Inflammatory macrophage treated with lipopolysaccharide for 1 hour (primary cell): ENCODE data around the gene TRPV2.
A peak's percentile ranks its signal among the peaks of the same experiment; 100 is the strongest.

Source experiments
- DNase-seq, 2 donors: peaks; one replicate each; pipeline ENCODE4 v3.0.0-alpha.2; 2020 to 2022

The TRPV2 gene

DNA sequence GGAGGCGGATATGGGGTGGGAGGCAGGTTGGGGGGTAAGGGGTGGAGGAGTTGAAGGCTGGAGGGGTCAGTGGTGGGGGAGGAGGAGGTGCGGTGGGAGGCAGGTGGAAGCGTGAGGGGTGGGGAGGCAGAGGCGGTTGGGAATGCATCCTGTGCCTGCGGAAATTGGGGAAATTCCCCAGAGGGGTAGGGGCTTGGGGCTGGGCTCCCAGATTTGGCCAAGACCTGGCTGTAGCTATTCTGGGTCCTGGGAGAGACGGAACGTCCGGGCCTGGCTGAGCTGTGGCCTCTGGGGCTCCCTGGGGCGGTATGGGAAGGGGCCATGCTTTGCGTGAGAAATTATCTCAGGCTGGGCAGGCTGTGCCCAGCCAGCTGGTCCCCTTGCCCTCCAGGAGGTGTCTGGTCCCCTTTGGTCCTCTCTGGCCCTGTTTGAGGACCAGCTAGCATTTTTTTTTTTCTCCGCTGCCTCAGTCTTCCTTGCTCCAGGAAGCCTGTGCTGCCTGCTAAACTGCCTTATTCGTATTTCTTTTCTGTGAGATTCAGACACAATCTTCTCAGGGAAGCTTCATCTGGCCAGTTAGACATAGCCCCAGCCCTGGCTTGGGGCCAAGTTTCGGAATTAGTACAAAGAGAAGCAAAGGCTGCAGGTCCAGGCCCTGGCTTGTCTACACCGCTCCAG lies 7.3 kb upstream of the TRPV2 start:
- DNase-seq: peak; percentile 26 to 69

DNA sequence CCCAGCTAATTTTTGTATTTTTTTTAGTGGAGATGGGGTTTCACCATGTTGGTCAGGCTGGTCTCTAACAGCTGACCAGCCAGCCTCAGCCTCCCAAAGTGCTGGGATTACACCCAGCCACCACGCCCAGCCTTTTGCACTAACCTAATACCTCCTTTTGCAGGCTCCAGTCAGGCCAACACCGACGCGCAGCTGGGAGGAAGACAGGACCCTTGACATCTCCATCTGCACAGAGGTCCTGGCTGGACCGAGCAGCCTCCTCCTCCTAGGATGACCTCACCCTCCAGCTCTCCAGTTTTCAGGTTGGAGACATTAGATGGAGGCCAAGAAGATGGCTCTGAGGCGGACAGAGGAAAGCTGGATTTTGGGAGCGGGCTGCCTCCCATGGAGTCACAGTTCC lies 2.0 kb downstream of the TRPV2 start:
- DNase-seq: no peak

GRCh38 chr17:16417896-16418684 lies 2.7 kb downstream of the TRPV2 start:
- peak in 1 of 2 donors; percentile 33 for DNase-seq

GRCh38 chr17:16418685-16419068 lies 3.3 kb downstream of the TRPV2 start:
- peak; percentile 6 to 68 for DNase-seq

GRCh38 chr17:16419074-16419928 lies 3.9 kb downstream of the TRPV2 start:
- DNase-seq: peak; percentile 73 to 90

DNA sequence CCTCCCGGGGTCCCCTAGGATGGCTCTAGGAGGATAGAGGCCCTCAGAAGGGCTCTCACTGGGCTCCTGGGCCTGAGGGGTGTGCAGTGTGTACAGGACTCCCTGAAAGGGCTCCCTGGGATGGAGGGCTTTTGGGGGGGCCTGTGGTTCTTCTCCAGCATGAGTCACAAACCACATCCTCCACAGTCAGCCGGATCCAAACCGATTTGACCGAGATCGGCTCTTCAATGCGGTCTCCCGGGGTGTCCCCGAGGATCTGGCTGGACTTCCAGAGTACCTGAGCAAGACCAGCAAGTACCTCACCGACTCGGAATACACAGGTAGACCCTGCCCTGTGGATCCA lies 4.5 kb downstream of the TRPV2 start:
- DNase-seq: no peak

DNA sequence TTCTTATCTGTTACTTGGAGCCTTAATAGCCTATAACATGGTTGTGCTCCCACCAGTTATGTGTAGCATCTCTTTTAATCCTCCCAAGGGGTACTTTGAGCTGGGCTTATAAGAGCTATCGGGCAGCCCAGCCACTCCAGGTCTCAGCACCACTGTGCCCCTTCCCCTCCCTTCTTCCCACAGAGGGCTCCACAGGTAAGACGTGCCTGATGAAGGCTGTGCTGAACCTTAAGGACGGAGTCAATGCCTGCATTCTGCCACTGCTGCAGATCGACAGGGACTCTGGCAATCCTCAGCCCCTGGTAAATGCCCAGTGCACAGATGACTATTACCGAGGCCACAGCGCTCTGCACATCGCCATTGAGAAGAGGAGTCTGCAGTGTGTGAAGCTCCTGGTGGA lies 7.0 kb downstream of the TRPV2 start:
- DNase-seq: no peak

GRCh38 chr17:16423226-16423872 lies 8.0 kb downstream of the TRPV2 start:
- no peak for DNase-seq

DNA sequence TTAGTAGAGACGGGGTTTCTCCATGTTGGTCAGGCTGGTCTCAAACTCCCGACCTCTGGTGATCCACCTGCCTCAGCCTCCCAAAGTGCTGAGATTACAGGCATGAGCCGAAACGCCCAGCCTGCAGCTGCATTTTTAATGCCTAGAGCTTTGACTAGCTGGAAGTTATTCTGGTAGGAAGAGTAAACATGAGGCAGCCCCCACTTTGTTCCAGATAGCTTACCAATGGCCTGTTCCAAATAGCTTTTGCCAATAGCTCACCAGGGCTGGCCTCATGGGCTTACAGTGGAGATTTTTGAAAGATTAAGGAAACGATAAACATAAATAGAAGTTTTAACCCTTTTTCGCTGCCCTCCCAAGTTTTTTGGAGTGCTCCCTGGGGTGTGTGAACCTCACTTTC lies 9.8 kb downstream of the TRPV2 start:
- DNase-seq: no peak

GRCh38 chr17:16425698-16426659 lies 10.6 kb downstream of the TRPV2 start:
- no peak for DNase-seq

DNA sequence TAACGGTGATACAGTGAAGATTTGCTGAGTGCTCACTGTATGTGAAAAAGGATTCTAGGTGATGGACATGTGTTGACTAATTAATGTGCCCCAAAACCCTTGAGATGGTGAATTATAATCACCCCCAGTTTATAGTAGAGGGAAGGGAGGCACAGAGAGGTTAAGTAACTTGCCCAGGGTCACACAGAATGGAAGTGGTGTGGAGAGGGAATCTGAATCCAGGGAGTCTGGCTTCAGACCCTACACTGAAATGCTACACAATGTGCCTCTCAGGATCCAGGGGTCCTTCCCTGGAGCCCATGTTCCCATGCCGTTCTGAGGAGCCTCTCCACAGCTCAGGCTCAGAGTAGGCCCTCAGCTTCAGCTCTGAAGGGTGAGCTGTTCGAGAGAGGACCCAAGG lies 11.6 kb downstream of the TRPV2 start:
- no peak for DNase-seq

DNA sequence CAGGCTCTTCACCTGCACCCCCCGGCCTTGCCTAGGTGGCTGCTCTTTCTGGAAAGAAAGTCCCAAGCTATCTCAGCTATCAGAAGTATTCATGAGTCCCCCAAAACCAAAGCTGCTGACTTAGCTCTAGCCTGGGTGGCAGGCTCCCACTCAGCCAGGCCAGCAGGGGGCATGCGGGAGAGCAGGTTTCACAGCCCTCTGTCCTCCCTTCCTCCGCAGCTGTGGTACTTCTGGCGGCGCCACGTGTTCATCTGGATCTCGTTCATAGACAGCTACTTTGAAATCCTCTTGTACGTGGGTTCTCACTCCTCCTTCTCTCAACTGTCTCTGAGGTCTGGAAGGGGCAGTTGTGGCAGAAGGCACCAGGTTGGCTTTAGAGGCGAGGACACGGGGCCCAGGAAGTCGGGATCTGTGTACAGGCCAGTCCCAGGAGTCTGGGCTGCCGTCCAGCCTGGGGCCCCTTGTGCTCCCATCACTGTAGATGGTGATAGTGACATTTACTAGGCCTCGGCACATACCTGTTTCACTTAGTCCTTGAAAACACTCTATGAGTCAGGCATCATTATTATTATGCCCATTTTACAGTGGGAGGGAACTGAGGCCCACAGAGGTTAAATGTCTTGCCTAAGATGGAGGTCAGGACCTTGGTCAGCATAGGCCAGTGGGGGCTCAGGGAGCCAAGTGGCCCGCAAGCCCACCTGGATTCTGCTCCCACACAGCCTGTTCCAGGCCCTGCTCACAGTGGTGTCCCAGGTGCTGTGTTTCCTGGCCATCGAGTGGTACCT lies 12.9 kb downstream of the TRPV2 start:
- DNase-seq: peak in 1 of 2 donors; percentile 20

DNA sequence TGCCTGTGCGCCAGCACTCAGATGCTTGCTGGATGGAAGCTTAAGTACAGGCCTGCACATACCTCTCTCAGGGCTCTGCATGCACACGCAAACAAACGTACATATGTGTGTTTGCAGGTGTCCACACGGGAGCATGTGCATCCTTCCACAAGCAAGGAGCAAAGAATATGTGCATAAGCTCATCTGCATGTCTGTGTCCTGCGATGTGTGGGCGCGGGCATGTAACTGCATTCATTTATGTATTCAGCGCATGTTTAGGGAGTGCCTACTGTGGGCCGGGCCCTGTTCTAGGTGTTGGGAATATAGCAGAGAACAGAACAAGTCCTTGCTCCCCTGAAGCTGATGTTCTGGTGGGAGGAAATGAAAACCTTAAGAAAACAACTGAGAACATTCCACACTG lies 13.7 kb downstream of the TRPV2 start:
- no peak for DNase-seq

- DNase-seq: no peak
These were observed 15.3 kb downstream of the TRPV2 start for GRCh38 chr17:16430650-16431049.

DNA sequence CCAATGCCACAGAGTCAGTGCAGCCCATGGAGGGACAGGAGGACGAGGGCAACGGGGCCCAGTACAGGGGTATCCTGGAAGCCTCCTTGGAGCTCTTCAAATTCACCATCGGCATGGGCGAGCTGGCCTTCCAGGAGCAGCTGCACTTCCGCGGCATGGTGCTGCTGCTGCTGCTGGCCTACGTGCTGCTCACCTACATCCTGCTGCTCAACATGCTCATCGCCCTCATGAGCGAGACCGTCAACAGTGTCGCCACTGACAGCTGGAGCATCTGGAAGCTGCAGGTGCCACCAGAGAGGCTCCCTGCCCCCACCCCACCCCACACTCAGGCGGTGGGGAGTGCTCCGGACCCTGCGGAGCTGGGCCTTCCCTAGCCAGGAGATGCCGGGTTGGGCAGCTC lies 16.6 kb downstream of the TRPV2 start:
- DNase-seq: no peak

DNA sequence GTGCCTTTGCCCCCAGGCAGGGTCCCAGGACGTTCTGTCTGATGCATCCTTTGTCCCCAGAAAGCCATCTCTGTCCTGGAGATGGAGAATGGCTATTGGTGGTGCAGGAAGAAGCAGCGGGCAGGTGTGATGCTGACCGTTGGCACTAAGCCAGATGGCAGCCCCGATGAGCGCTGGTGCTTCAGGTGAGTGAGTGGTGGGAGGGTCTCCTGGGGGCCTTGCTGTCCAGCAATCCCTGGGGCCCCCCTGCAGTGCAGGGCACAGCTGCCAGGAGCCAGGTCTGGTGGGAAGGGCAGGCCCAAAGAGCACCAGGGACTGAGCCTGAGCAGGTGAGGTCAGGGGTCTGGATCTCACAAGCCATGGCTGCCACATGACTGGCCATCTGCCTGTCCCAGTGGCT lies 18.1 kb downstream of the TRPV2 start:
- DNase-seq: no peak

DNA sequence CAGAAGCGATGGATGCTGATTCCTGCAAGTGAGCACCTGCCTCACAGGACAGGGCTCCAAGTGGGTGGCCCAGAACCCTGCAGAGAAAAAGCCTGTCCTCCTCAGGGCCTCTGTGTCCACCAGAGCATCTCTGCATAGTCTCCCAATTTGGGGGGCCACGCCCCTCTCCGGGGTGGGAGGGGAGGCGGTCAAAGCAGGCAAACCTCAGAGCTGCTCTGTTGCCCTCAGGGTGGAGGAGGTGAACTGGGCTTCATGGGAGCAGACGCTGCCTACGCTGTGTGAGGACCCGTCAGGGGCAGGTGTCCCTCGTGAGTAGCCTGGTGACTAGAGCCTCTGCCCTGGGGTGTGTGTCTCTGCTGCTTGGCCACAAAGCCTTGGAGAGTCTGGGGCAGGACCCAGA lies 19.3 kb downstream of the TRPV2 start:
- DNase-seq: no peak

- DNase-seq: no peak
These were observed 20.8 kb downstream of the TRPV2 start for GRCh38 chr17:16435925-16436886.

DNA sequence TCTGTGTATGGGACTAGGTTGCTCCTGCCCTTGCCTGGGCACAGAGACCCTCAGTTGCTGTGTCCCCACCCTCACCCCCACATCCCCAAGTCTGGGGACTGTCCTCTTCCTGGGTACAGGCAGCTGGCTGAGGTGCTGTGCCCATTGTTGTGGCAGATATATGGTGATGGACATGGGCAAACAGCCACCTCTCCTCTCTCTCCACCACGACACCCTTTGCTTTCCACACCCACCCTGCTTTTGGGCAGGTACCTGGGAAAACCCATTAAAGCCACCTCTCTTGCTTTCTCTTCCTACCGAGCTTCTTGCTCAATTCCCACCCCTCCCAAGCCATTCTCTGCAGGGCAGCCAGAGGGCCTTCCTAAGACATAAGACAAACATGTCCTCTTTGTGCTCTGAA lies 21.7 kb downstream of the TRPV2 start:
- DNase-seq: no peak

GRCh38 chr17:16438173-16438556 lies 22.8 kb downstream of the TRPV2 start:
- DNase-seq: no peak
